ENCODE results near the gene CLDN5.

The CLDN5 gene

DNA sequence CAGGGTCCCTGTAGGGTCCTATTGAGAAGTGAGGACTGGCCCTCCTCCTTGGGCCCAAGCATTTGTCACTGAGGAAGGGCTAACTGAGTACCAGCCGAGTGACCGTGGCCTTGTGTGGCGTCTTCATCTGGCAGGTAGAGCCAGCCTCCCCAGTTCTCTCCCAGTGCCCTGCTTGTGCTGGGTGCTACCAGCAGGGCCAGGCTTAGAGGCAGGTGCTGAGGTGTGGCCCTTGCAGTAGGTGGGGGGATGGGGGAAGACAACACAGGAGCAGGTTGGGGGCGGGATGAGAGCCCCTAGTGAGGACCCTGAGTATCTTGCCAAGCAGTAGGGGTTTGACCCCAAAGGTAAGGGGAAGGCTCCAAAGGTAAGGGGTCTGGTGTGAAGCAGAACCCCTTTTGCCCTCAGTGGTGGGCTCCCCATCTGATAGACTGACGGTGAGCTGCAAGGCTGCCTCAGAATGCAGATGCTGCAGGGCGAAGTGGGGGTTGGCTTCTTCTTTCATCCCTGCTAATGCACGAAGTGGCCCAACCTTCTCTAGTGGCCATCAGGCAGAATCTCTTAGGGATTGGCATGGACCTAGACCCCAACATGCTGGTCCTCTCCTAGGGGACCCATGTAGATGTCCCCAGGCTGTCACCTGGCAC, 24.9 kb downstream of the CLDN5 start:
- H3K27ac ChIP-seq: no peak overlapping the region
- H3K4me3 ChIP-seq (ENCODE audit: low read depth, low read length): no peak overlapping the region
- TF ChIP-seq, protein P1, sequence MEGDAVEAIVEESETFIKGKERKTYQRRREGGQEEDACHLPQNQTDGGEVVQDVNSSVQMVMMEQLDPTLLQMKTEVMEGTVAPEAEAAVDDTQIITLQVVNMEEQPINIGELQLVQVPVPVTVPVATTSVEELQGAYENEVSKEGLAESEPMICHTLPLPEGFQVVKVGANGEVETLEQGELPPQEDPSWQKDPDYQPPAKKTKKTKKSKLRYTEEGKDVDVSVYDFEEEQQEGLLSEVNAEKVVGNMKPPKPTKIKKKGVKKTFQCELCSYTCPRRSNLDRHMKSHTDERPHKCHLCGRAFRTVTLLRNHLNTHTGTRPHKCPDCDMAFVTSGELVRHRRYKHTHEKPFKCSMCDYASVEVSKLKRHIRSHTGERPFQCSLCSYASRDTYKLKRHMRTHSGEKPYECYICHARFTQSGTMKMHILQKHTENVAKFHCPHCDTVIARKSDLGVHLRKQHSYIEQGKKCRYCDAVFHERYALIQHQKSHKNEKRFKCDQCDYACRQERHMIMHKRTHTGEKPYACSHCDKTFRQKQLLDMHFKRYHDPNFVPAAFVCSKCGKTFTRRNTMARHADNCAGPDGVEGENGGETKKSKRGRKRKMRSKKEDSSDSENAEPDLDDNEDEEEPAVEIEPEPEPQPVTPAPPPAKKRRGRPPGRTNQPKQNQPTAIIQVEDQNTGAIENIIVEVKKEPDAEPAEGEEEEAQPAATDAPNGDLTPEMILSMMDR (IDR thresholded peaks at IDR 0.05; ENCODE audit: low read depth, low read length): no peak
- peaks cover 66% of the 10 kb centered on the region for H3K36me3 ChIP-seq
- H3K27me3 ChIP-seq (ENCODE audit: insufficient read depth, low read depth, severe bottlenecking): no peaks in the 10 kb centered on the region
- H3K9me3 ChIP-seq (ENCODE audit: severe bottlenecking): no peaks in the 10 kb centered on the region
- no peak for DNase-seq

DNA sequence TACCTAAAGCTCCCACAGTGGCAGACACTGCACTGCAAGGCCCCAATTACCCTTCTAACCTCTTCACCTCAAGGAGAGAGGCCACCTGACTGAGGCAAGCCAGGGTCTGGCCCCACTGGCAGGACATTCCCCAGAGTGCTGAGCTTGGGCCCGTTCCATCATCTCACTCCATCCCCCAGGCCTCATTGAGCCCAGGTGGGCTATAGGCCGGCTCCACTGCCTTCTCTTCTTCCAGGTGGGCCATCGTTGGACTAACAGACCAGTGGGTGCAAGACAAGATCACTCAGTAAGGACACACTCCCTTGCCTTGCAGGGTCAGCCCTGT, 25.4 kb downstream of the CLDN5 start:
- H3K27ac ChIP-seq: no peak overlapping the region
- no peaks in the 10 kb centered on the region for H3K9me3 ChIP-seq (ENCODE audit: severe bottlenecking)
- H3K27me3 ChIP-seq (ENCODE audit: insufficient read depth, low read depth, severe bottlenecking): no peaks in the 10 kb centered on the region
- no peak for DNase-seq
- TF ChIP-seq, protein P1 (IDR thresholded peaks at IDR 0.05; ENCODE audit: low read depth, low read length): no peak
- H3K36me3 ChIP-seq: peaks cover 68% of the 10 kb centered on the region
- no peak overlapping the region for H3K4me3 ChIP-seq (ENCODE audit: low read depth, low read length)

DNA sequence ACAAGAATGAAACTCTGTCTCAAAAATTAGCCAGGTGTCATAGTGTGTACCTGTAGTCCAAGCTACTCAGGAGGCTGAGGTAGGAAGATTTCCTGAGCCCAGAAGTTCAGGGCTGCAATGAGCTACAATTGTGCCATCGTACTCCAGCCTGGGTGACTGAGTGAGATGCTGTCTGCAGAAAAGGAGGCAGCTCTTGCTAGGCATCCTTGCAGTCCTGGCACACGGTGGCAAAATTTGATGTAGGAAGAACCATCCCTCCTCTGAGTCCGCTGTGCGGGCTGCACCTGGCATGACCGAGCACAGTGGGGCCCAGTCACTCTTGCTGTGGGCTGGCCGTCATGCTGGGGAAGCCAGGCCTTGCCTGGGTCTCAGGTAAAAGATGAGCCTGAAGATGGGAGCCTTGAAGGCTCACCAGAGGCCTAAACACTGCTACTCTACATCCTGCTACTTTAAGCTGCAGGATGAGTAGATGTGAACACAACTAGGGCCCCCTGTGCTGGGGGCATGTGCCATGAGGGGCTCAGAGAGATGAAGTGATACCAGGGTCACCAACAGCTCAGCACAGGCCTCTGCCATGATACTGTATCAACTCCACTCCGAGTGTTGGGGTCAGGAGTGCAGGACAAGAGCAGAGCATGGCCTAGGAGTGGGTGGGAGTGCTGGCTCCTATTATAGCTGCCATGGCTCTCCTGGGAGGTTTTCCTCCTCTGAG, 25.9 kb downstream of the CLDN5 start:
- TF ChIP-seq, protein P1 (IDR thresholded peaks at IDR 0.05; ENCODE audit: low read depth, low read length): no peak
- H3K27ac ChIP-seq: no peak overlapping the region
- H3K27me3 ChIP-seq (ENCODE audit: insufficient read depth, low read depth, severe bottlenecking): no peaks in the 10 kb centered on the region
- no peaks in the 10 kb centered on the region for H3K9me3 ChIP-seq (ENCODE audit: severe bottlenecking)
- no peak for DNase-seq
- peaks cover 67% of the 10 kb centered on the region for H3K36me3 ChIP-seq
- no peak overlapping the region for H3K4me3 ChIP-seq (ENCODE audit: low read depth, low read length)

DNA sequence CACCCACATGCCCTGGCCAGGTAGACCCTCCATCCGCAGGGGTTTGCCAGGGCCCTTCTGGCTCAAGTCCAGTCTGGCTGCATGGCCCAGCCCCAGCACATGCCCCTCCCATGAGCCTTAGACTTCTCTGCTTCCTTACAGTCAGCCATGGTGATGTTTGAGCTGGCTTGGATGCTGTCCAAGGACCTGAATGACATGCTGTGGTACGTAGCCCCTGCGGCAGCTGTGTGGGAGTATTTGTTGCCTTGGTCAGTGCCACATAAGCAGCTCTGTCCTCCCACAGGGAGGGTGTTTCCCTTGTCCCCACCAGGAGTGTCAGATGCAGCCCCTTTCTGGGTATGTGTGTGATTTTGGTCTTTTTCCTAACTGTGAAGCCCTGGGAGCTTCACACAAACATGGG, 27.0 kb downstream of the CLDN5 start:
- H3K27me3 ChIP-seq (ENCODE audit: insufficient read depth, low read depth, severe bottlenecking): no peaks in the 10 kb centered on the region
- H3K9me3 ChIP-seq (ENCODE audit: severe bottlenecking): no peaks in the 10 kb centered on the region
- H3K36me3 ChIP-seq: peaks cover 71% of the 10 kb centered on the region
- H3K27ac ChIP-seq: no peak overlapping the region
- no peak for DNase-seq
- no peak overlapping the region for H3K4me3 ChIP-seq (ENCODE audit: low read depth, low read length)
- TF ChIP-seq, protein P1 (IDR thresholded peaks at IDR 0.05; ENCODE audit: low read depth, low read length): no peak

DNA sequence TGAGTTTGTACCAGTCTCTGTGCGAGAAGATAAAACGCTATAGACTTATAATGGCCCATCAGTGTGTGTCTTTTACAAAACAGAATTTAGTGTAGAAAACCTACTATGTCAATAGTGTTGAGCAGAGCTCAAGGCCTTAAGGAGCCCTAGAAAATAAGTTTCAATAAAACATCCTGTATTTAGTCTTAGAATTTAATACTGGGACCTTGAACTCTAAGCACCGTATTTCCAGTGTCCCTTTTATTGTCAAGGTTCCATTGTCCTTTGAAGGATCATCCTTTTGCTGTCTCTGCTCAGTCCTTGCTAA, 27.9 kb downstream of the CLDN5 start:
- Histone ChIP-seq H3K27ac (no peak overlapping the region), H3K4me3 (ENCODE audit: low read depth, low read length) (no peak overlapping the region), H3K9me3 (ENCODE audit: severe bottlenecking) (no peaks in the 10 kb centered on the region), H3K36me3 (peaks cover 69% of the 10 kb centered on the region), H3K27me3 (ENCODE audit: insufficient read depth, low read depth, severe bottlenecking) (no peaks in the 10 kb centered on the region)
- TF ChIP-seq, protein P1 (IDR thresholded peaks at IDR 0.05; ENCODE audit: low read depth, low read length): no peak
- no peak for DNase-seq
